ENCODE measurements around the gene C5.

DNA sequence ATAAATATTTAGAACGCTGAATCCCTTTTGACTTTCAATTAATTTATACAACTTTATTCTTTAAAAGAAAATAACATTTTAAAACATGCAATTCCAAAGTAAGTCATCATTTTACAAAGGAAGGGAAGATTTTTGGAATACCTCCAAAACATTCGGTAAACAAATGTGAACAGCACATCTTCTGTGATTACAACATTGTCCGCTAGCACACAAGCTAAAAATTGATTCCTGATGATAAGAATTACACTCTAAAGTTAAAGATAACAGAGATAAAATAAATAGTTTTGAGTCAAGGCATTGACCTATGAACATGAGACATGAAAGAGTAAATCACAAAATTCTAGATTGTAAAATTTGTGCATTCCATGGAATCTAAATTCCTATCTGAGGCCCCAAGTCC, 67.2 kb downstream of the C5 start:
- TF ChIP-seq, protein P1, sequence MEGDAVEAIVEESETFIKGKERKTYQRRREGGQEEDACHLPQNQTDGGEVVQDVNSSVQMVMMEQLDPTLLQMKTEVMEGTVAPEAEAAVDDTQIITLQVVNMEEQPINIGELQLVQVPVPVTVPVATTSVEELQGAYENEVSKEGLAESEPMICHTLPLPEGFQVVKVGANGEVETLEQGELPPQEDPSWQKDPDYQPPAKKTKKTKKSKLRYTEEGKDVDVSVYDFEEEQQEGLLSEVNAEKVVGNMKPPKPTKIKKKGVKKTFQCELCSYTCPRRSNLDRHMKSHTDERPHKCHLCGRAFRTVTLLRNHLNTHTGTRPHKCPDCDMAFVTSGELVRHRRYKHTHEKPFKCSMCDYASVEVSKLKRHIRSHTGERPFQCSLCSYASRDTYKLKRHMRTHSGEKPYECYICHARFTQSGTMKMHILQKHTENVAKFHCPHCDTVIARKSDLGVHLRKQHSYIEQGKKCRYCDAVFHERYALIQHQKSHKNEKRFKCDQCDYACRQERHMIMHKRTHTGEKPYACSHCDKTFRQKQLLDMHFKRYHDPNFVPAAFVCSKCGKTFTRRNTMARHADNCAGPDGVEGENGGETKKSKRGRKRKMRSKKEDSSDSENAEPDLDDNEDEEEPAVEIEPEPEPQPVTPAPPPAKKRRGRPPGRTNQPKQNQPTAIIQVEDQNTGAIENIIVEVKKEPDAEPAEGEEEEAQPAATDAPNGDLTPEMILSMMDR (conservative IDR thresholded peaks at IDR 0.05 in 1 of 2, IDR thresholded peaks at IDR 0.05 in 1 of 2; ENCODE audit: low read depth in 1 of 2, low read length in 2 of 2), result no peak
- TF ChIP-seq EZH2 (IDR thresholded peaks at IDR 0.05; ENCODE audit: low read length, missing control alignments), result no peak

Measured in fibroblast of lung (primary cell).